Peyer's patch (tissue), 4 donors: ENCODE data around the gene DMWD.

ENCODE experiments used
- POLR2A ChIP-seq, 2 donors: fragments of 450-650 bp; IDR thresholded peaks; one replicate each; pipeline ENCODE4 v1.5.1; 2017; ENCODE audit warnings: antibody characterized with exemption in 2 of 2, mild to moderate bottlenecking in 2 of 2, moderate library complexity in 2 of 2
- TF ChIP-seq, protein P1 (sequence below), 6 experiments: fragments of 450-650 bp in 4 of 6; fragments of 200-600 bp in 2 of 6; sonication (generic) in 1 of 6; IDR thresholded peaks; one replicate each; pipeline ENCODE4 v1.5.1; 2017 to 2019; ENCODE audit warnings: antibody characterized with exemption in 6 of 6, mild to moderate bottlenecking in 3 of 6, moderate library complexity in 1 of 6

DNA sequence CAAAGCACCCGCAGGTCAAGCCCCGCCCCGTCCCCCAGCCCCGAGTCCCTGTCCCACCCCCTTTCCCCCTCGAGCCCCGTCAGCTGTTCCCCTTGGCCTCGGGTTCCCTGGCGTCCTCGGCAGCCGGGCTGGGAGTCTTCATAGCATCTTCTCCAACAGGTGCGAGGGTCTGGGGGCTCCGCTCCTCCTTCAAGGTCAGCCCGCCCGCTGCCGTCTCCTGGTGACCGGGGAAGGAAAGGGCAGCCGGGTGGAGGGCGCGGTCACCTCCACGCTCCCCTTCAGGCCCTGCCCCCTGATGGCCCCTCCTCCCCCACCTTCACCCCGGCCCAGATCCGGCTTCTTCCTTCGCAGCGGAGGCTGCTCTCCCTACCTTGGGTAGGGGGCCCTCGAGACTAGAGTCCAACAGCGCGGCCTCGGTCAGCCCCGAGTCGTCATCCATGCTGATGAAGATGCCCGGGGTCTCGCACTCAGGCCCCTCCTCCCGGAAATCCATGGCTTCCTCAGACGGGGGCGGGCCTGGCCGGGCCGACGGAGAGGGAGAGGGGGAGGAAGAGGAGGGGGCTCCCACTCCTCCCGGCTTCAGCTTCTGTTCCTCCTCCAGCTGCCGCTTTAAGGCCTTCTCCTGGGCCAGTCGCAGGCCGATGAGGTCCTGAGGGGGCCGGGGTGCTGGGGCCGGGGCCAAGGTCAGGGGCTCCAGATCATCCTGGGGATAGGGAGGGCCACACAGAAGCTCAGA lies 23.0 kb upstream of the DMWD start:
- TF ChIP-seq, protein P1, sequence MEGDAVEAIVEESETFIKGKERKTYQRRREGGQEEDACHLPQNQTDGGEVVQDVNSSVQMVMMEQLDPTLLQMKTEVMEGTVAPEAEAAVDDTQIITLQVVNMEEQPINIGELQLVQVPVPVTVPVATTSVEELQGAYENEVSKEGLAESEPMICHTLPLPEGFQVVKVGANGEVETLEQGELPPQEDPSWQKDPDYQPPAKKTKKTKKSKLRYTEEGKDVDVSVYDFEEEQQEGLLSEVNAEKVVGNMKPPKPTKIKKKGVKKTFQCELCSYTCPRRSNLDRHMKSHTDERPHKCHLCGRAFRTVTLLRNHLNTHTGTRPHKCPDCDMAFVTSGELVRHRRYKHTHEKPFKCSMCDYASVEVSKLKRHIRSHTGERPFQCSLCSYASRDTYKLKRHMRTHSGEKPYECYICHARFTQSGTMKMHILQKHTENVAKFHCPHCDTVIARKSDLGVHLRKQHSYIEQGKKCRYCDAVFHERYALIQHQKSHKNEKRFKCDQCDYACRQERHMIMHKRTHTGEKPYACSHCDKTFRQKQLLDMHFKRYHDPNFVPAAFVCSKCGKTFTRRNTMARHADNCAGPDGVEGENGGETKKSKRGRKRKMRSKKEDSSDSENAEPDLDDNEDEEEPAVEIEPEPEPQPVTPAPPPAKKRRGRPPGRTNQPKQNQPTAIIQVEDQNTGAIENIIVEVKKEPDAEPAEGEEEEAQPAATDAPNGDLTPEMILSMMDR (IDR thresholded peaks at IDR 0.05), result no peak
- TF ChIP-seq POLR2A (IDR thresholded peaks at IDR 0.05), result no peak
